Measurements from ENCODE around the gene PLEKHG4.

GRCh38 chr16:67255553-67256221, 23.6 kb upstream of the PLEKHG4 start:
- TF ChIP-seq ZNF274 (IDR thresholded peaks at IDR 0.05; ENCODE audit: low read depth, low read length) = no peak
- no peak for TF ChIP-seq YY1 (IDR thresholded peaks at IDR 0.05; ENCODE audit: insufficient read depth, insufficient read length)

Data from NT2/D1 (cell line).